Vagina (tissue), 2 donors: ENCODE measurements around the gene TBC1D17. TPM values are rescaled to one million over a fixed set of nuclear protein-coding genes. Genes with fewer than 3 reads are reported as not detected.

Experiments
- DNase-seq, 2 donors: peaks; one replicate each; pipeline ENCODE4 v3.0.0-alpha.2; 2017; ENCODE audit errors: extremely low spot score in 2 of 2
- H3K27ac ChIP-seq: fragments of 200-600 bp; sonication (generic); one replicate; pipeline ENCODE4 v1.5.1; 2019
- H3K27me3 ChIP-seq: fragments of 200-600 bp; sonication (generic); one replicate; pipeline ENCODE4 v1.5.1; 2019
- H3K36me3 ChIP-seq, 2 donors: fragments of 200-600 bp; sonication (generic); one replicate each; pipeline ENCODE4 v1.5.1; 2017 to 2019
- H3K4me1 ChIP-seq: fragments of 200-600 bp; sonication (generic); one replicate; pipeline ENCODE4 v1.5.1; 2019
- H3K4me3 ChIP-seq, 2 donors: fragments of 200-600 bp; sonication (generic); 1 replicate in 1 of 2; 2 replicates in 1 of 2; pipeline ENCODE4 v1.5.1; 2016 to 2019
- H3K9me3 ChIP-seq: fragments of 200-600 bp; sonication (generic); one replicate; pipeline ENCODE4 v1.5.1; 2019
- CTCF ChIP-seq, 3 experiments: fragments of 450-650 bp in 2 of 3; fragments of 200-600 bp in 1 of 3; sonication (generic) in 1 of 3; IDR thresholded peaks; one replicate each; pipeline ENCODE4 v1.5.1; 2017 to 2019; ENCODE audit warnings: antibody characterized with exemption in 3 of 3, mild to moderate bottlenecking in 2 of 3, moderate library complexity in 2 of 3
- POLR2A ChIP-seq, 2 donors: fragments of 450-650 bp; IDR thresholded peaks; one replicate each; pipeline ENCODE4 v1.6.1; 2017; ENCODE audit warnings: antibody characterized with exemption in 2 of 2, mild to moderate bottlenecking in 2 of 2, moderate library complexity in 2 of 2
- POLR2AphosphoS5 ChIP-seq, 2 donors: sonication (generic); formaldehyde crosslinking; IDR thresholded peaks; one replicate each; pipeline ENCODE4 v1.9.0; 2017; ENCODE audit warnings: antibody characterized with exemption in 2 of 2, mild to moderate bottlenecking in 2 of 2, low read depth in 1 of 2; ENCODE audit not compliant: insufficient read depth in 1 of 2
- intact Hi-C: fragments of 100-400 bp; cut with DNase I; formaldehyde crosslinking; loops from one replicate; pipeline ENCODE4 v1.15.1; 2023
- total RNA-seq: library from RNA; depleted of rRNA; stranded (reverse); fragments of >200 nt; gene quantifications from one replicate; pipeline ENCODE4 v1.2.3, GENCODE V29; 2016

Gene TBC1D17
- total RNA-seq, 1 donor from 2014 or later, result 34.9 TPM

GRCh38 chr19:49910179-49910578 lies 32.7 kb downstream of the TBC1D17 start:
- DNase-seq, result no peak
- Histone ChIP-seq H3K9me3 (no peaks in the 10 kb centered on the region), H3K4me3 (no peak overlapping the region), H3K4me1 (no peaks in the 10 kb centered on the region), H3K36me3 (peaks cover 0 to 18% of the 10 kb centered on the region in 2 donors), H3K27me3 (no peaks in the 10 kb centered on the region), H3K27ac (no peak overlapping the region)
- intact Hi-C loops, result no loop called here
- TF ChIP-seq POLR2AphosphoS5 (IDR thresholded peaks at IDR 0.05; ENCODE audit: insufficient read depth in 1 of 2, low read depth in 1 of 2) (no peak), CTCF (IDR thresholded peaks at IDR 0.05) (no peak), POLR2A (IDR thresholded peaks at IDR 0.05) (no peak)

GRCh38 chr19:49911381-49912145 lies 34.1 kb downstream of the TBC1D17 start:
- DNase-seq, result no peak
- Histone ChIP-seq H3K4me3 (no peak overlapping the region), H3K27me3 (no peaks in the 10 kb centered on the region), H3K27ac (no peak overlapping the region), H3K4me1 (no peaks in the 10 kb centered on the region), H3K36me3 (peaks cover 0 to 18% of the 10 kb centered on the region in 2 donors), H3K9me3 (no peaks in the 10 kb centered on the region)
- intact Hi-C loops, result no loop called here
- TF ChIP-seq POLR2AphosphoS5 (IDR thresholded peaks at IDR 0.05; ENCODE audit: insufficient read depth in 1 of 2, low read depth in 1 of 2) (no peak), POLR2A (IDR thresholded peaks at IDR 0.05) (no peak), CTCF (IDR thresholded peaks at IDR 0.05) (no peak)

GRCh38 chr19:49912965-49913685 lies 35.6 kb downstream of the TBC1D17 start:
- H3K9me3 ChIP-seq, result no peaks in the 10 kb centered on the region
- DNase-seq, result no peak
- H3K4me1 ChIP-seq, result no peaks in the 10 kb centered on the region
- H3K36me3 ChIP-seq, result peaks cover 0 to 14% of the 10 kb centered on the region in 2 donors
- no peak for TF ChIP-seq POLR2AphosphoS5 (IDR thresholded peaks at IDR 0.05; ENCODE audit: insufficient read depth in 1 of 2, low read depth in 1 of 2)
- no peak for TF ChIP-seq CTCF (IDR thresholded peaks at IDR 0.05)
- no peak for TF ChIP-seq POLR2A (IDR thresholded peaks at IDR 0.05)
- no peak overlapping the region for H3K27ac ChIP-seq
- H3K4me3 ChIP-seq, result no peak overlapping the region
- intact Hi-C loops, result no loop called here
- no peaks in the 10 kb centered on the region for H3K27me3 ChIP-seq

- Histone ChIP-seq H3K27ac (no peak overlapping the region), H3K36me3 (peaks cover 0 to 8% of the 10 kb centered on the region in 2 donors), H3K9me3 (no peaks in the 10 kb centered on the region), H3K27me3 (no peaks in the 10 kb centered on the region), H3K4me1 (no peaks in the 10 kb centered on the region), H3K4me3 (no peak overlapping the region)
- intact Hi-C loops, result no loop called here
- no peak for DNase-seq
- no peak for TF ChIP-seq POLR2A (IDR thresholded peaks at IDR 0.05)
- TF ChIP-seq POLR2AphosphoS5 (IDR thresholded peaks at IDR 0.05; ENCODE audit: insufficient read depth in 1 of 2, low read depth in 1 of 2), result no peak
- no peak for TF ChIP-seq CTCF (IDR thresholded peaks at IDR 0.05)
Measured at GRCh38 chr19:49913720-49914119, 36.2 kb downstream of the TBC1D17 start.

- Histone ChIP-seq H3K27ac (no peak overlapping the region), H3K4me1 (no peaks in the 10 kb centered on the region), H3K9me3 (no peaks in the 10 kb centered on the region), H3K4me3 (no peak overlapping the region), H3K36me3 (no peaks in the 10 kb centered on the region), H3K27me3 (no peaks in the 10 kb centered on the region)
- intact Hi-C loops, result no loop called here
- TF ChIP-seq CTCF (IDR thresholded peaks at IDR 0.05), result no peak
- no peak for TF ChIP-seq POLR2A (IDR thresholded peaks at IDR 0.05)
- TF ChIP-seq POLR2AphosphoS5 (IDR thresholded peaks at IDR 0.05; ENCODE audit: insufficient read depth in 1 of 2, low read depth in 1 of 2), result no peak
- no peak for DNase-seq
Measured at GRCh38 chr19:49915271-49915670, 37.8 kb downstream of the TBC1D17 start.
